Measurements from ENCODE around the gene JSRP1. TPM values are rescaled to one million over a fixed set of nuclear protein-coding genes. Genes with fewer than 3 reads are reported as not detected.
A peak's percentile ranks its signal among the peaks of the same experiment; 100 is the strongest.
"Not testable (repeated sequence)": the region's sequence is repeated elsewhere in the genome, so short reads cannot be mapped to it uniquely, and the experiment has no call there.

JSRP1 gene
- total RNA-seq, 1 experiment from 2014 or later: 2.5 TPM

GRCh38 chr19:2283835-2284507 lies 27.8 kb upstream of the JSRP1 start:
- in situ Hi-C loops (cut with HindIII; ENCODE audit: low sequenced_read_pairs): no loop called here
- DNase-seq (ENCODE audit: low spot score): no peak

DNA sequence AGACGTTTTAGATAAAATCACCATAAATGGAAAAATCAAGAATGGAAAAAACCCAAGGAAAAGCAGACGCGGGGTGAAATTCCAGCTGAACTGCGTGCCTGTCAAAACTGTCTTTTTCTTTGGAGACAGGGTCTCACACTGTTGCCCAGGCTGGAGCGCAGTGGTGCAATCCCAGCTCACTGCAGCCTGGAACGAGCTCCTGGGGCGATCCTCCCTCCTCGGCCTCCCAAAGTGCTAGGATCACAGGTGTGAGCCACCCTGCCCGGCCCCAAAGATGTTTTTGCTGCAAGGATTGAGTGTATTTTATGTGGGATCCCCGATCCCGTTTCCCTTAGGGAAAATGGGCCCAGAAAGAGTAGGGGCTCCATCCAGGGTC lies 26.6 kb upstream of the JSRP1 start:
- in situ Hi-C loops (cut with HindIII; ENCODE audit: low sequenced_read_pairs): no loop called here
- DNase-seq (ENCODE audit: low spot score): no peak

- in situ Hi-C loops (cut with HindIII; ENCODE audit: low sequenced_read_pairs): no loop called here
- no peak for DNase-seq (ENCODE audit: low spot score)
Observed at GRCh38 chr19:2282062-2282861, 26.0 kb upstream of the JSRP1 start, which contains the start of gene PEAK3. Gene PEAK3 (minus strand): TSS chr19:2282175. CDS start chr19:2280931, 1,244 bp downstream.

DNA sequence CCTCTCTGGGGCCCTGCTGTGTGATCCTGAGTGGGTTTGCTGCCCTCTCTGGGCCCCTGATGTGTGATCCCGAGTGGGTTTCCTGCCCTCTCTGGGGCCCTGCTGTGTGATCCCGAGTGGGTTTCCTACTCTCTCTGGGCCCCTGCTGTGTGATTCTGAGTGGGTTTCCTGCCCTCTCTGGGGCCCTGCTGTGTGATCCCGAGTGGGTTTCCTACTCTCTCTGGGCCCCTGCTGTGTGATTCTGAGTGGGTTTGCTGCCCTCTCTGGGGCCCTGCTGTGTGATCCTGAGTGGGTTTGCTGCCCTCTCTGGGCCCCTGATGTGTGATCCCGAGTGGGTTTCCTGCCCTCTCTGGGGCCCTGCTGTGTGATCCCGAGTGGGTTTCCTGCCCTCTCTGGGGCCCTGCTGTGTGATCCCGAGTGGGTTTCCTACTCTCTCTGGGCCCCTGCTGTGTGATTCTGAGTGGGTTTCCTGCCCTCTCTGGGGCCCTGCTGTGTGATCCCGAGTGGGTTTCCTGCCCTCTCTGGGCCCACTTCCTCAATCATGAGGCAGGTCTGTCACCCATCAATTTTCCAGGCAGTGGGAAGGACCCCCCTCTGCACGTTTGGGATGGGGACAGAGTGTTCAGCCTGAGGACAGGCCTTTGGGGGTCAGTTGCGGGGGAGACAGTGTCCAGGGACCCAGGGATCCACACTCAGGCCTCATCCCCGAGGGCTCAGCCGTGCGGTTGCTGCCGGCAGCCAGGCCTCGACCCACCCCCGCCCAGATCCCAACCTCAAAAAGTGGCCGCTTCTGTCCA lies 25.2 kb upstream of the JSRP1 start:
- DNase-seq (ENCODE audit: low spot score); in situ Hi-C loops (cut with HindIII; ENCODE audit: low sequenced_read_pairs): not testable (repeated sequence)

DNA sequence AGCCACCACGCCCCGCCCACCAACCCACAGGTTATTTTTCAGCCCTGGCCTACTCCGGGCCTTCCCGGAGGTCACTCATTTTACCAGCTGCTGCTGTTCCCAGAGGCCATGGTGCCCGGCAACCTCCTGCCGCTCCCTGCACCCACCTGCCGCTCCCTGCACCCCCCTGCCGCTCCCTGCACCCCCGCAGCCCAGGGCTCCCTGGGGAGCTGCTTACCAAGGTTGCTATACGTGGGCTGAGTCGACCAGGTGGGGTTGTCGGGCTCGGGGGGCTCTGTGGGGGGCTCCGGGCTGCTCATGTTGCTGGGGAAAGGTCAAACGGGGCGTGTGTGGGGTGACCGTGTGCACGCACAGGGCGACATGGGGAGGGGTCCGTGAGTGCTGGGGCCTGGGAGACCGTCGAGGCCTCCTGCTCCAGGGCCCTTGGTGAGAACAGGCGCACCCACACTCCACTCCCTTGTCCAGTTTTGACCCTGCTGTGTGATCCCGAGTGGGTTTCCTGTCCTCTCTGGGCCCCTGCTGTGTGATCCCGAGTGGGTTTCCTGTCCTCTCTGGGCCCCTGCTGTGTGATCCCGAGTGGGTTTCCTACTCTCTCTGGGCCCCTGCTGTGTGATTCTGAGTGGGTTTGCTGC lies 24.5 kb upstream of the JSRP1 start:
- no peak for DNase-seq (ENCODE audit: low spot score)
- in situ Hi-C loops (cut with HindIII; ENCODE audit: low sequenced_read_pairs): no loop called here

- no peak for DNase-seq (ENCODE audit: low spot score)
- in situ Hi-C loops (cut with HindIII; ENCODE audit: low sequenced_read_pairs): no loop called here
Observed at GRCh38 chr19:2278459-2279158, 22.4 kb upstream of the JSRP1 start.

DNA sequence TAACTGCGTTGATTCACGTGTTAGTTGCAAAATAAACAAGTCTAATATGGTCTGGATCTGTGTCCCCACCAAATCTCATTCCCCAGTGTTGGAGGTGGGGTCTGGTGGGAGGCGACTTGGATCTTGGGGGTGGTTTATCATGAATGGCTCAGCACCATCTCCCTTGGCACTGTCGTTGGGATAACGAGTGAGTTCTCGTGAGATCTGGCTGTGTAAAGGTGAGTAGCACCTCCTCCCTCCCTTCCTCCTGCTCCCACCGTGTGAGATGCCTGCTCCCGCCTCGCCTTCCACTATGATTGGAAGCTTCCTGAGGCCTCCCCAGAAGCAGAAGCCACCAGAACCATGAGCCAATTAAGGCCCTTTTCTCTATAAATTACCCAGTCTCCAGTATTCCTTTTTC lies 20.9 kb upstream of the JSRP1 start:
- in situ Hi-C loops (cut with HindIII; ENCODE audit: low sequenced_read_pairs): no loop called here
- DNase-seq (ENCODE audit: low spot score): no peak

- in situ Hi-C loops (cut with HindIII; ENCODE audit: low sequenced_read_pairs): no loop called here
- DNase-seq (ENCODE audit: low spot score): no peak
Observed at GRCh38 chr19:2276429-2276986, 20.3 kb upstream of the JSRP1 start.

DNA sequence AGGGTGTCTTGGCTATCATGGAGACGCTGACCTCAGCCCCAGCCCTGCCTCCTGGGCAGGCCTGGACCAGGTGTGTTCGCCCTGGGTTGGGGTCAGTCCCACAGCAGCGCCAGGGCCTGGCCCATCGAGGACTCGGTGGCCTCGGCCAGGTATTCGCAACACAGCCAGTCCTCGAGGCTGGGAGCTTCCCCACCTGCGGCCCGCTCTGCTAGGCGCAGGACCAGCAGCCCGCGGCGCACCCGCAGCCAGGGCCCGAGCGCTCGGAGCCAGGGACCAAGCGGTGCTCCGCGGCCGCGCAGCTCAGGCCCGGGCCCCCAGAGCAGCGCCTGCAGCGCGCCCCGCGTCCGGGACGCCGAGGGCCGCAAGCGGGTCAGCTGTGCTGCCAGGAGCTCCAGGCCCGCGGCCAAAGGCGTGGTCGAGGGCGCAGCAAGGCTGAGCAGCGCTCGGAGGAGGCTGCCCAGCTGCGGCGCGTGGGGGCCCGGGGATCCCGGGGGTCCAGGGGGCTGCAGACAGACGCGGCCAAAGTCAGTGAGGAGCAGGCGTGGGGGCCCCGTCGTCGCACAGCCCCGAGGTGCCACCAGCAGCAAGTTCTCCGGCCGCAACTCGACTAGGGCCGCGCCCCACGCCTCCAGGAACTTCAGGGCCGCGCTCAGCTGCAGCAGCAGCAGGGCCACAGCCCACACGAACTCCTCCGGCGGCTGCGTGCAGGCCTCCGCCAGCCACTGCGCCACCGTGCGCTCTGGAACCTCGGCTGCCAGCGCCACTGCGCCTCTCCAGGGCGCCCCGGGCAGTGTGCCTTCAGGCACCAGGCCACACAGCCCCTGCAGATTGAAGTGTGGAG lies 19.6 kb upstream of the JSRP1 start:
- no peak for DNase-seq (ENCODE audit: low spot score)
- in situ Hi-C loops (cut with HindIII; ENCODE audit: low sequenced_read_pairs): no loop called here

DNA sequence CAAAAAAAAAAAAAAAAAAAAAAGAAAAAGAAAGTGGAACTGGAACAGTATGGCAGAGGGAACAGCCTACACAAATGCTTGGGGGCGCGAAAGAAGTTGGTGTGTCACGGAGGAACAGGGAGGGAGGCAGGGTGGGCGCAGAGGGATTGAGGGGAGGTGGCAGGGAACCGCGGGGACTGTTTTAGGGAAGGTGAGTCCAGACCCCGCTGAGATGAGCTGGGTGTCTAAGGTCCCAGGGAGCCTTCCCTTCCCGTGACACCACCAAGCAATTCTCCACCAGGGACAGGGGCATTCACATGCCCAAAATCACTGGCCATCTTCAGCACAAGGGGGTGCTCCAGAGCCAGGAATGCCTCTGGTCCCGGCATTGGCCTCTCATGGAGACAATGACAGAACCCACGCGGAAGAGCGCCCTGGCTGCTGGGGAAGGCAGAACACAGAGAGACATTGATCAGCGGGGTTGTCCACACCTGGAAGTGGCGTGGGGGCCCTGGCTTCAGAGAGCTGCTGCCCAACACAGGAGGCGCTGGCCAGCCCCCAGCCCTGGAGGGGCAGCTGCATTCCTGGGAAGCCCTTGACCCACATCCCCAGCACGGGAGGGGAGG lies 18.8 kb upstream of the JSRP1 start:
- DNase-seq (ENCODE audit: low spot score): peak; percentile 80
- in situ Hi-C loops (cut with HindIII; ENCODE audit: low sequenced_read_pairs): no loop called here

- no peak for DNase-seq (ENCODE audit: low spot score)
- in situ Hi-C loops (cut with HindIII; ENCODE audit: low sequenced_read_pairs): no loop called here
Observed at GRCh38 chr19:2274185-2274711, 18.0 kb upstream of the JSRP1 start.

DNA sequence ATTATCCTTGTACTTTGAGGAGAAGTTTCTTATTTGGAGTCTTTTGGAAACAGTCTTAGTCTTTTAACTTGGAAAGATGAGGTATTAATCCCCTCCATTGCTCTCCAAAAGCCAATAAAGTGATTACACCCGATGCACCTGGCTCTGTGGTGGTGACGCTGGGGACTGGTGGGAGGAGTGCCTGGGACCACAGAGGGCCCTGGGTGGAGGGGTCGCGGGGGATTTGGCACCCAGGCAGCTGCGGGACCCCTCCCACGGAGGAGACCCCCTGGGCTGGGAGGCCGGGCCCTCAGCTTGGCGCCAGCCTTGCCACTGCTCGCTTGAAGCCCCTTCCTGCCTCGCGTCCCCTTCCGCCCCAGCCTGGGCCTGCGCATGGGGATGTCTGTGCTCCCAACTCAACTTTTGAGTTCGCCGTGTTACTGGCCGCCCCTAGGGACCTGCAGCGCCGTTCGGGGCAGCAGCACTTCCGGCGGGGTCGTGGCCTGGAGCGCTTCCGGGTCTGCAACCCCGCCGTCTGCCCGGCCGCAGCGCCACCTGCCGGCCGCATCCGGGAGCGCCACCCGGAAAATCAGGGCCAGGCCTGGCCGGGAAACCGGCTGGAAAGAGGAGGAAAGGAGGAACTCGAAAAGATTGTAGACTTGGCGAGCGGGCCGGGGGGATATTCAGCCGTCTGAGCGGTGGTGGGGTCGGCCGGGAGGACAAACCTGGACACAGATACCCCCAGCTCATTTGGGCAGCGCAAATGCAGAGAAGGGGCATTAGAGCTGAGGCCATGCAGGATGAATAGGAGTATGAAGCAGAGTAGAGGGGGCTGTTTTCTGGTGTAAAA lies 17.4 kb upstream of the JSRP1 start:
- DNase-seq (ENCODE audit: low spot score): peak; percentile 63
- in situ Hi-C loops (cut with HindIII; ENCODE audit: low sequenced_read_pairs): no loop called here

- DNase-seq (ENCODE audit: low spot score): peak; percentile 38
- in situ Hi-C loops (cut with HindIII; ENCODE audit: low sequenced_read_pairs): no loop called here
Observed at GRCh38 chr19:2271234-2272103, 15.3 kb upstream of the JSRP1 start.

DNA sequence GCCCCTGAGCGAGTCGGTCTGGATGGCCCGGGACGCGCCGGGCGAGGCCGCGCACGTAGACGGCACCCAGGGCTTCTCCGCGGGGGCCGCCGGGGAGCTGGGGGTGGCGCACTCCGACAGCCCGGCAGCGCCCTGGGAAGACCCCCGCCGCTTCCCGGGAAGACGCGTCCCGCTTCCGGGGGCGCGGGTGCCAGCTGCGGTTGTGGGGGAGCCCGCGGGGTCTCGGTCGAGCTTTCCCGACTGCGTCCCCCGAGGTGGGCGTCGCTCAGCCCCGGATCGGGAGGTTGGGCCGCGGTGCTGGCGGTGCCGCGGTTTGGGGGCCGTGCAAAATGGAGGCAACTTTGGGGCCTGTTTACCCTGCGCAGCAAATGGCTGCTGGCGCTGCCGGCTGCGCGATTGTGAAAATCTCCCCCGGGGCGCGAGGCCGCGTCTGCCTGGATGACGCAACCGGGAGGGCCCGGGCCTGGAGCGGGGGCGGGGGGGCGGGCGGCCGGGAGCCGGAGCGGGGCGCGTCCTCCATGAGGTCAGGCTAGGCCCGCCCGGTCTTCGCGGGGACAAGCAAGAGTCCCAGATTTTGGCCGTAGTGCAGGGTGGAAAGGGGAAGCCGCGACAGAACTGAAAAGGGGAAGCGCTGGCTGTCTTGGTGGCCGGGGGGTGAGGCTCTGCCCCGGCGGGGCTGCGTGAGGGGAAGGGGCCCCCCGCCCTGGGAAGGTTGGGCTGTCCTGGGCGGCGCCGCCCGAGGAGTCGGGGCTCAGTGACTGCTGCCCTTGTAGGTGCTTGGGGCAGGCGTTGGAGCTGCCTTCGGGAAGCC lies 14.4 kb upstream of the JSRP1 start:
- peak; percentile 47 for DNase-seq (ENCODE audit: low spot score)
- in situ Hi-C loops (cut with HindIII; ENCODE audit: low sequenced_read_pairs): no loop called here

- in situ Hi-C loops (cut with HindIII; ENCODE audit: low sequenced_read_pairs): no loop called here
Observed at GRCh38 chr19:2270157-2270422, 13.9 kb upstream of the JSRP1 start.

More at GRCh38 chr19:2270157-2270422, 13.9 kb upstream of the JSRP1 start:
- DNase-seq (ENCODE audit: low spot score): no peak

Data from G401 (cell line).